NCI-H345 treated with DMSO at 0.1 percent for 48 hours (cell line): ENCODE results near the gene ALPP.
"Not testable (repeated sequence)": the region's sequence is repeated elsewhere in the genome, so short reads cannot be mapped to it uniquely, and the experiment has no call there.

Experiments used
- DNase-seq: peaks from one replicate; lab custom pipeline; 2025; ENCODE audit not compliant: unreplicated experiment; lab: John Stamatoyannopoulos, UW

ALPP gene

GRCh38 chr2:232363064-232363783 lies 15.3 kb upstream of the ALPP start:
- DNase-seq: not testable (repeated sequence)

- DNase-seq: no peak
These were observed 14.6 kb upstream of the ALPP start for GRCh38 chr2:232363784-232364615.

DNA sequence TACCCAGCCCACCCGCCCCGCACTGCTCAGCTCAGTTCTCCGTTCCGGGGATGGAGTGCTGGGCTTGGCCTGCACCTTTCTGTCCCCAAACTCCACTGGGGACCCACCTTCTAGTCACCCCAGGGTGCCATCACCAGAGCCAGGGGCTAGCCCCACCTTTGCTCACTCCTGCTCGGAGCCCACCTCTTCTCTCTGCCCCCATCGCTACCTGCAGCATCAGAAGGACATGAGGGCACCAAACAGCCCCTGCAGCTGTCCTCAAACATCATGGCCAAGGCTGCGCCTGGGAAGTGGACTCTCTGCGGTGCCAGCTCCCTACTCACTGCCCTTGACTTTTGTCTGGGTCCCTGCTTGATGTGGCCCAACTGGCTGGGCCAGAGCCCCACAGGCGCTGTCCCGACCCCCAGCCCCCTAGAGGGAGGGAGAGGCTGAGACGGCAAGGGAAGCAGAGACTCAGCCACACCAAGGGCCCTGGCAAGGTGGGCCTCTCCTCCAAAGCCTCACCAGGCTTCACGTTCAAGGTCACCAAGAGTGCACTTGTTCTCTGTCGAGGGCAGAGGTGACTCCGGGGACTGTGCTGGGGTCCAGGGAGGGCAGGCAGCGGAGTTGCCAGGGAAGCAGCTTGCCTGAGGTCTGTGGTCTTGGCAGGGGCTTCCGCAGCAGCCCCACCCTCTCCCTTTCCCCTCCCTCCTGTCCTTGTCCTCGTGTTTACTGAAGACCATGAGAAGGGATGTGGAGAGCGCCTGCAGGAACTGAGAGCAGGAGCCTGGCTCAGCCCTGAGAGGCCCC lies 13.6 kb upstream of the ALPP start:
- not testable (repeated sequence) for DNase-seq

DNA sequence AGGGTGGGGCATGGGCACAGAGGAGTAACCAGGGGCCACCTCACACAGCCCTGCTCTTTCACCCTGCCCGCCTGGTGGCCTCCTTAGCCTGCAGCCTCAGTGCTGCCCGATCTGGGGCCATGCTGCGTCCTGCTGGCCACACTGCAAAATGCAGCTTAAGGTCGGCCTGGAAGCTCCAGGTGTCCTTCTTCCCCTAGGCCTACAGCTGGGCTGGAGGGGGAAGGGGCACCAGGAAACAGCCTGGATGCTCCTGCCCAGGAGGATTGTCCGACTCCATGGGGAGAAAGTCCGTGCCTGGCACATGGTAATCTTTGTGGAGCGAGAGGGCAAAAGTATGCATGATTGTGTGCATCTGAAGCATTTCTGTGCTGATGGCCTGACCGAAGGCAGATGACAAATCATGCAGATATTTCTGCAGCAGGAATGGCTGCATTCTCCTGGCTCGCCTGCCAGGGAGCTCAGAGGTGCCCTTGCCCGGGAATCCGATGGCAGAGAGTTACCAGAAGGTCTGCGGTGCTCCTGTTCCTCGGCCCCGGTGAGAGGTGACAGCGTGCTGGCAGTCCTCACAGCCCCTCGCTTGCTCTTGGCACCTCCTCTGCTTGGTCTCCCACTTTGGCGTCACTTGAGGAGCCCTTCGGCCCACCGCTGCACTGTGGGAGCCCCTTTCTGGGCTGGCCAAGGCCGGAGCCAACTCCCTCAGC lies 12.8 kb upstream of the ALPP start:
- no peak for DNase-seq

DNA sequence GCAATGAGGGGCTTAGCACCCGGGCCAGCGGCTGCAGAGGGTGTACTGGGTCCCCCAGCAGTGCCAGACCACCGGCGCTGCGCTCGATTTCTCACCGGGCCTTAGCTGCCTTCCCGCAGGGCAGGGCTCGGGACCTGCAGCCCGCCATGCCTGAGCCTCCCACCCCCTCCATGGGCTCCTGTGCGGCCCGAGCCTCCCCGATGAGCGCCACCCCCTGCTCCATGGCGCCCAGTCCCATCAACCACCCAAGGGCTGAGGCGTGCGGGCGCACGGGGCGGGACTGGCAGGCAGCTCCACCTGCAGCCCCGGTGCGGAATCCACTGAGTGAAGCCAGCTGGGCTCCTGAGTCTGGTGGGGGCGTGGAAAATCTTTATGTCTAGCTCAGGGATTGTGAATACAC lies 12.1 kb upstream of the ALPP start:
- DNase-seq: not testable (repeated sequence)

GRCh38 chr2:232367016-232367415 lies 11.5 kb upstream of the ALPP start:
- DNase-seq: no peak

- no peak for DNase-seq
These were observed 10.8 kb upstream of the ALPP start for GRCh38 chr2:232367591-232368233.

- no peak for DNase-seq
These were observed 10.2 kb upstream of the ALPP start for GRCh38 chr2:232368311-232368731.

DNA sequence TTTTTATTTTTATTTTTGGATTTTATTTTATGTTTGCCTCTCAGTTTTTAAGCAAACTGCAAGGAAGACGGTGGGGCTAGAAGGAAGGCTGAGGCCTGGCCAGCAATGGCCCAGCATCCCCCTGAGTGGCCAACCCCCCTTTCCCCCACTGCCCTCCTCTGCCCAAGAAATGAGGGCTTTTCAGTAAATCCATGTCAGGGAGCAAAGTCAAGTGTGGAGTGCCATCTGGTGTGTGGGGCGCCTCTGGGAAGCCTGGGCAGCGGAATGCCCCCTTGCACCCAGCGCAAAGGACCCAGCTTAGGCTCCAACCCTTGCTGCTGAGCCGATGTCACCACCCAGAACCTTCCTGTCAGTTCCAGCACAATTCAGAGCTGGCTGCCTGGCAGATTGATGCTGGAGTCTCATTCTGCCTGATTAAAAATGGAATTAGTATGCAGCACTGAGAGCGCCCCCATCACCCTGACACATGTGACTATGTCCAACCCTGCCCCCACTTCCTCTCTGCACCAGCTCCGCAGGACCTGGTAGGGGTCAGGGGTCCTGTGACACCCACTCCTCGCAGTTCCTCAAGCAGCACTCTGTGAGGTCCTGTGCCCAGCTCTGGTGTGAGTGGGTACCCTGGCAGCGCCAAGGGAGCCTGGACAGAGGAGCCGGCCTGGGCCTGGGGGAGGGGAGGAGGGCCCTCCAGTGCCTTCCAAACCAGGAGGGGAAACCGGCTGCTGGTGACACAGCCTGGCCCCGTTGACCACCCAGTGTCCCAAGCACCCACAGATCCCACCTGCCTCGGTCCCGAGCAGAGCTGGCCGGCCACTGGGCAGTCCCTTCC lies 9.2 kb upstream of the ALPP start:
- DNase-seq: no peak

- not testable (repeated sequence) for DNase-seq
These were observed 8.5 kb upstream of the ALPP start for GRCh38 chr2:232370007-232370406.

GRCh38 chr2:232372231-232373208 lies 6.0 kb upstream of the ALPP start:
- no peak for DNase-seq

- DNase-seq: no peak
These were observed 4.2 kb upstream of the ALPP start for GRCh38 chr2:232374356-232374755.

DNA sequence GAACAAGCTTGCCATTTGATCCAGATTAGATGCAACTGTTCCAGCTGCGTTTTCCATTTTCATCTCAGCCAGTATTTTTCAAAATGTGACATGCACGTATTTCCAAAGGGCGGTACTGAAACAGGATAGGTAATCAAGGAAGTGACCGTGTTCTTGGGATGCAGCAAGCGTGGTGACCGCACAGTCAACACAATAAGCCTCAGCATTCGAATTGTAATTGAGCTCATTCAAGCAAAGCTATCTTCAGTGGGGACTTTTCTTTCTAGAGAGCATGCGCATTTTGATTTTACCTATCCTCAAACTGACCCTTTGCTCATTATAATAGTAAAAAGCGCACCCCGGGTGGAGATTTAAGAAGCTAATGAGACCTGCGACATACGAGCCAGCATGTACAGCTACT lies 3.4 kb upstream of the ALPP start:
- DNase-seq: no peak

DNA sequence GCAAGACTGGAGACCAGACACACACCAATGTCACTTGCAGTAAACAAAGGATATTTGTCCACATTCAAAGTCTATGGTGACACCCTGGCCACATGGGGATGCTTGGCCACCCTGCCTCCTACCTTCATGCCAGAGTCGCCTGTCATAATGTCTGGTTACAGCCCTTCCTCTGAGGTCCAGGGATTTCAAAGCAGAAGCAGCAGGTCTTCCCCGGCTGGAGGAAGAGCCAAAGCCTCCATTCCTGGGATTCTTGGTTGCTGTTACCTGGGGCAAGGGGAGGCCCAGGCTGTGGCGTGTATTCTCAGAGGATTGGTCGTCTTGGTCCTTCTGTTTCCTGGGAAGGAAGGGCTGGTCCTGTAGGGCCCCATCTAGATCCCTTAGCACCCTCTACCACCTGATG lies 2.3 kb upstream of the ALPP start:
- no peak for DNase-seq

- no peak for DNase-seq
These were observed 1.8 kb upstream of the ALPP start for GRCh38 chr2:232376713-232377112.

DNA sequence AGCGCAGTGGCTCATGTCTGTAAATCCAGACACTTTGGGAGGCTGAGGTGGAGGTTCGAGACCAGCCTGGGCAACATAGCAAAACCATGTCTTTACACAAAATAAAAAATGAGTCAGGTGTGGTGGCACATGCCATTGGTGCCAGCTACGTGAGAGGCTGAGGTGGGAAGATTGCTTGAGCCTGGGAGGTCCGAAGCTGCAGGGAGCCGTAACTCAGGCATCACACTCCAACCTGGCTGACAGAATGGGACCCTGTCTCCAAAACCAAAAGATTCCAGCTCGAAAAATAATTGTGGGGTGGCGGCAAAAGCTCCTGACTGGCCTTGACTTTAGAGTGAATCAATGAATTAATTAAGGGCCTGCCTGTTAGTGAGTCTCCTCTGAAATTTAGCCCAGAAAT lies 1.2 kb upstream of the ALPP start:
- no peak for DNase-seq

DNA sequence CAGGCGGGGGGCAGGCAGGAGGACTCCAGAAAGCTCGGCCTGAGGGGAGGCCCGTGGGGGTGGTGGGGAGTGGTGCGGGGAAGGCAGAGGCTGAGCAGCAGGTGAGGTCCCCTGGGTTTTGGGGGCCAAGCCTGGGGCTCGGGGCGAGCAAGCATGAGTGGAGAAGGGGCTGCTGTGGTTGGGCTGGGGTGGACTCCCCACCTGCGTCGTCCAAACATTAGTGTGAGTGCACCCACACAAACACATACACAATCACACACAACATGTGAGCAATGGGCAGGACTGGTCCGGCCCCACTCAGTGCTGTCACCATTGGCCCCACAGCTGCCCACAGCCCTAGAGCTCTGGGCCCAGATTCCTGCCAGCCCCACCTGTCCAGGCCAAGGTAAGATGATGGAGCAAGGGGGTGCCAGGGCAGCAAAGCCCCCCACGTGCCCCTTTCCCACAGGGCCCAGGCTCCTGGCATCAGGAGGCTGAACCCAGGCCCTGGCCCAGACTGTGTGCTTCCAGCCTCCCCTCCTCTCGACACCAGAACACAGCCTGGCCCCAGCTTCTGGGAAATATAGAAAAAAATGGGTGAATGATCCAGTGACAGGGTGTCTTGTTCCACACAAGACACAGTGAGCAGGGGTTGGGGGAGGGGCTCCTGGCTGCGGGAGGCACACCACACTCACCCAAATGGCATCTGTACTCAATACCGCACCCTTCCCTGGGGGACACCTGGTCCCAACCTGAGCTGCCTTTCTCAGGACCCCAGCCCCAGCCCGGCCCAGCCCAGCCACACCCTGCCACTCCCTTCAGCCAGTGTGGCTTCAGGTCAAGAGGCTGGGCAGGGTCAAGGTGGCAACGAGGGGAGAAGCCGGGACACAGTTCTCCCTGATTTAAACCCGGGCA lies 463 bp upstream of the ALPP start:
- no peak for DNase-seq
